Transverse colon (tissue), 4 donors: ENCODE measurements around the gene SLIT1.

Source experiments
- EP300 ChIP-seq: sonication (generic); formaldehyde crosslinking; IDR thresholded peaks from one replicate; pipeline ENCODE4 v1.6.1; 2017; ENCODE audit warnings: antibody characterized with exemption, low read depth
- POLR2A ChIP-seq: fragments of 450-650 bp; IDR thresholded peaks from one replicate; pipeline ENCODE4 v1.6.1; 2016; ENCODE audit warnings: antibody characterized with exemption, mild to moderate bottlenecking, moderate library complexity
- POLR2AphosphoS5 ChIP-seq, 3 donors: sonication (generic); formaldehyde crosslinking; IDR thresholded peaks; one replicate each; pipeline ENCODE4 v1.6.1; 2016; ENCODE audit warnings: antibody characterized with exemption in 3 of 3
- TF ChIP-seq, protein P1 (sequence below), 5 experiments: fragments of 200-600 bp in 3 of 5; fragments of 450-650 bp in 2 of 5; sonication (generic) in 3 of 5; IDR thresholded peaks; 1 replicate in 2 of 5; 2 replicates in 3 of 5; pipeline ENCODE4 v1.5.1; 2016 to 2017; ENCODE audit warnings: antibody characterized with exemption in 5 of 5, inconsistent platforms in 3 of 5, mild to moderate bottlenecking in 2 of 5, moderate library complexity in 1 of 5

DNA sequence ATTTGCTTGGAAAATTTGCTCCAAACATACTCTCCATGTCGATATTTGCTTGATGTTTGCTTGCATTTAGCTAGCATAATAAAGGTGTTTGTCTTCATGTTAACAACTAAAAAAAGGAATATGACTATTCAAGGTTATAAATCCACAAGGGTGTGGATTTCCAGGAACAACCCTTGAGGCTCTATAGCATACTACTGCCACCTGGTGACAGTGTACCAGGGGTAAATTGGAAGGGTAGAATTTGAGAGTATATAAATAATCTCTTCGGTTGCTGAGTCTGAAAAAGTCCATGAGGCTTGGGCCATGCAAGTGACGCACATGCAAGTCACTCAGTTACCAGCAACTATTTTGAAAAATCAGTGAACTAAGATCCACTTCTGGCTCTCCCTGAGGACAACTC is 68.4 kb downstream of the SLIT1 start:
- TF ChIP-seq, protein P1, sequence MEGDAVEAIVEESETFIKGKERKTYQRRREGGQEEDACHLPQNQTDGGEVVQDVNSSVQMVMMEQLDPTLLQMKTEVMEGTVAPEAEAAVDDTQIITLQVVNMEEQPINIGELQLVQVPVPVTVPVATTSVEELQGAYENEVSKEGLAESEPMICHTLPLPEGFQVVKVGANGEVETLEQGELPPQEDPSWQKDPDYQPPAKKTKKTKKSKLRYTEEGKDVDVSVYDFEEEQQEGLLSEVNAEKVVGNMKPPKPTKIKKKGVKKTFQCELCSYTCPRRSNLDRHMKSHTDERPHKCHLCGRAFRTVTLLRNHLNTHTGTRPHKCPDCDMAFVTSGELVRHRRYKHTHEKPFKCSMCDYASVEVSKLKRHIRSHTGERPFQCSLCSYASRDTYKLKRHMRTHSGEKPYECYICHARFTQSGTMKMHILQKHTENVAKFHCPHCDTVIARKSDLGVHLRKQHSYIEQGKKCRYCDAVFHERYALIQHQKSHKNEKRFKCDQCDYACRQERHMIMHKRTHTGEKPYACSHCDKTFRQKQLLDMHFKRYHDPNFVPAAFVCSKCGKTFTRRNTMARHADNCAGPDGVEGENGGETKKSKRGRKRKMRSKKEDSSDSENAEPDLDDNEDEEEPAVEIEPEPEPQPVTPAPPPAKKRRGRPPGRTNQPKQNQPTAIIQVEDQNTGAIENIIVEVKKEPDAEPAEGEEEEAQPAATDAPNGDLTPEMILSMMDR (IDR thresholded peaks at IDR 0.05), result peak; percentile 14 to 47 (median 32)
- TF ChIP-seq POLR2A (no peak), POLR2AphosphoS5 (IDR thresholded peaks at IDR 0.05) (no peak), EP300 (no peak)
